C4-2B (cell line): Measurements from ENCODE around the gene ATP9A.
"Not testable (repeated sequence)": the region's sequence is repeated elsewhere in the genome, so short reads cannot be mapped to it uniquely, and the experiment has no call there.

Source experiments
- H3K27ac ChIP-seq: fragments of 450-650 bp; 2 replicates; pipeline ENCODE4 v1.5.1; 2017
- ZFX ChIP-seq: fragments of 450-650 bp; IDR thresholded peaks from 2 replicates; pipeline ENCODE4 v1.6.1; 2017
- TF ChIP-seq, protein P1 (sequence below): fragments of 450-650 bp; conservative IDR thresholded peaks from 2 replicates; pipeline ENCODE4 v1.5.1; 2017; ENCODE audit warnings: mild to moderate bottlenecking

ATP9A gene

GRCh38 chr20:51651921-51652549, 116.2 kb downstream of the ATP9A start:
- TF ChIP-seq, protein P1, sequence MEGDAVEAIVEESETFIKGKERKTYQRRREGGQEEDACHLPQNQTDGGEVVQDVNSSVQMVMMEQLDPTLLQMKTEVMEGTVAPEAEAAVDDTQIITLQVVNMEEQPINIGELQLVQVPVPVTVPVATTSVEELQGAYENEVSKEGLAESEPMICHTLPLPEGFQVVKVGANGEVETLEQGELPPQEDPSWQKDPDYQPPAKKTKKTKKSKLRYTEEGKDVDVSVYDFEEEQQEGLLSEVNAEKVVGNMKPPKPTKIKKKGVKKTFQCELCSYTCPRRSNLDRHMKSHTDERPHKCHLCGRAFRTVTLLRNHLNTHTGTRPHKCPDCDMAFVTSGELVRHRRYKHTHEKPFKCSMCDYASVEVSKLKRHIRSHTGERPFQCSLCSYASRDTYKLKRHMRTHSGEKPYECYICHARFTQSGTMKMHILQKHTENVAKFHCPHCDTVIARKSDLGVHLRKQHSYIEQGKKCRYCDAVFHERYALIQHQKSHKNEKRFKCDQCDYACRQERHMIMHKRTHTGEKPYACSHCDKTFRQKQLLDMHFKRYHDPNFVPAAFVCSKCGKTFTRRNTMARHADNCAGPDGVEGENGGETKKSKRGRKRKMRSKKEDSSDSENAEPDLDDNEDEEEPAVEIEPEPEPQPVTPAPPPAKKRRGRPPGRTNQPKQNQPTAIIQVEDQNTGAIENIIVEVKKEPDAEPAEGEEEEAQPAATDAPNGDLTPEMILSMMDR: no peak
- no peak for TF ChIP-seq ZFX
- no peak overlapping the region for H3K27ac ChIP-seq

DNA sequence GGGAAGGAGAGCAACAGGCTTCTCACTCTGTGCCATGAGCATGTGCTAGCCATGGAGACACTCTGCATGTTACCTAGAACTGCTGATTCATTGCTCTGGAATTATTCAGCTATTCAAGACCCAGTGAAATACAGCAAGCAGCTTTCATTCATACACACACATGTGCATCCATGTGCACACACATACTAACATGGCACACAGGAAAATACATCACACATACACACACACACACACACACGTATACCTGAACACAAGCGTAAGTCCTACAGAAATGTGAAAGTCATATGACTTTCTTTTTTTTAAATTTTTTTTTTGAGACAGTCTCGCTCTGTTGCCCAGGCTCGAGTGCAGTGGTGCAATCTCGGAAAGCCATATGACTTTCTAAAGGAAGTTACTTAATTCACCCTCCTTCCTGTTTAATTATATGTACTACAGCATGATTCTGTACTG, 117.5 kb downstream of the ATP9A start:
- TF ChIP-seq, protein P1: no peak
- no peak for TF ChIP-seq ZFX
- no peak overlapping the region for H3K27ac ChIP-seq

GRCh38 chr20:51648571-51648947, 119.6 kb downstream of the ATP9A start:
- no peak for TF ChIP-seq ZFX
- TF ChIP-seq, protein P1: no peak
- H3K27ac ChIP-seq: no peak overlapping the region

DNA sequence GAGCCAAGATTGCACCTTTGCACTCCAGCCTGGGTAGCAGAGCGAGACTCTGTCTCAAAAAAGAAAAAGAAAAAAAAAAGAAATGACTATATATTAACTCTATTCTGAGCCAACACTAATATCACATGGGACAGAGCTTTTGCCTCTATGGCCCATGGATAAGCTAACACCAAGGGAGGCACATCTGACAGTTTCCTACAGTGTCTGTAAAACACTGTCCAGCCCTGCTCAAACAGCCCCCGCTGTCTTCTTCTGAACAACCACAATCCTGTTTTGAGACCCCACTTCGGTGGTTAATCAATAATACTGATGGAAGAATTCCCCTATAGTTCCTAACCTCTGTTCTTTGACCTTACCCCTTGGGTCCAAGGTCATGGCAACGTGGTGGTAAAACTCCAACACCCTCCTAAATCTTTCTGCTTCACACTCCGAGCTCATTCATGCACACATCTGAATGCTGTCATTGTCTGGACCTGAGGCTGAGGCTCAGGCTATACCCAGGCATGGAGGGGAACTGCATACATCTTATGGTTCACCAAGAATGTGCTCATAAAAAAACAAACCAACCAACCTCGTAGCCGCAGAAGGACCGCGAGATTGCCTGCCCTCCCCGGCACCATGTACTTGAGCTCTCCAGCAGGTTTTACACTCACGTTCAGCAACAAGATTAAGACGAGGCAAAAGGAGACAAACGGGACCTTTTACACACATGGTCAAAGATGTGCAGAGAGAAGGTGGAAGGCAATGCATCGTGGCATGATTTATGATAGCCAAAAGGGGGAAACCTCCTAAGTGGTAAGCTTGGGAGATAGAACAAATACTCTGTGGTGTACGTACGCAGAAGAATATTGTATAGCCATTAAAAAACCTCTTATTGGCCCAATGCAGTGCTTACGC, 120.3 kb downstream of the ATP9A start:
- no peak for TF ChIP-seq ZFX
- TF ChIP-seq, protein P1: no peak
- H3K27ac ChIP-seq: no peak overlapping the region

- not testable (repeated sequence) for H3K27ac ChIP-seq
Observed at GRCh38 chr20:51643810-51644209, 124.4 kb downstream of the ATP9A start.

GRCh38 chr20:51643390-51643789, 124.8 kb downstream of the ATP9A start:
- TF ChIP-seq ZFX: no peak
- TF ChIP-seq, protein P1: no peak
- H3K27ac ChIP-seq: no peak overlapping the region

GRCh38 chr20:51641866-51642265, 126.3 kb downstream of the ATP9A start:
- TF ChIP-seq ZFX: no peak
- TF ChIP-seq, protein P1: no peak
- H3K27ac ChIP-seq: no peak overlapping the region
